Skin epidermis (tissue), 12 donors: ENCODE measurements around the gene VTI1A.
"Not testable (repeated sequence)": the region's sequence is repeated elsewhere in the genome, so short reads cannot be mapped to it uniquely, and the experiment has no call there.

Experiments used
- H3K27ac ChIP-seq, 21 experiments: fragments of 200-600 bp; sonication (generic) in 11 of 21; one replicate each; pipeline ENCODE4 v1.5.0; 2020; ENCODE audit warnings: mild to moderate bottlenecking in 3 of 21, inconsistent platforms in 2 of 21, moderate library complexity in 2 of 21
- H3K4me3 ChIP-seq, 7 experiments: fragments of 200-600 bp; sonication (generic) in 2 of 7; one replicate each; pipeline ENCODE4 v1.5.0; 2020; ENCODE audit warnings: inconsistent platforms in 2 of 7, mild to moderate bottlenecking in 2 of 7, moderate library complexity in 1 of 7

The VTI1A gene

DNA sequence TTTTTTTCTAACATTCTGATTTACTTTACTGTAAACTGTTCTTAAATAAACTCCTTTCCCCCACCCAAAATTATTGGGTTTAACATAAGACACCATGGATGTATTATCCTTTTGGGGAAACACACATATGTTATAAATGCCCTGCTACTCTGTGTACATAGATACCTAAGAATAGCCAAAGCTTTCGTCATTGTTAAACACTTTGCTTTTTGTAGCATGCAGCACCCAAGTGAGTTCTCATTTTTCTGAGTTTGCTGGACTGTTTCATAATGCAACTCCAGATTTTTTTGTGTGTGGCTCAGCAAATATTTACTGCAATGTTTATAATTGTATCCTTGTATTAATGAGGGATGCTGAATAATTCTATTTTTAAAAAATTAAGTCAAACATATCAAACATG, 86.9 kb downstream of the VTI1A start:
- Histone ChIP-seq H3K4me3 (no peak overlapping the region), H3K27ac (no peak overlapping the region)

DNA sequence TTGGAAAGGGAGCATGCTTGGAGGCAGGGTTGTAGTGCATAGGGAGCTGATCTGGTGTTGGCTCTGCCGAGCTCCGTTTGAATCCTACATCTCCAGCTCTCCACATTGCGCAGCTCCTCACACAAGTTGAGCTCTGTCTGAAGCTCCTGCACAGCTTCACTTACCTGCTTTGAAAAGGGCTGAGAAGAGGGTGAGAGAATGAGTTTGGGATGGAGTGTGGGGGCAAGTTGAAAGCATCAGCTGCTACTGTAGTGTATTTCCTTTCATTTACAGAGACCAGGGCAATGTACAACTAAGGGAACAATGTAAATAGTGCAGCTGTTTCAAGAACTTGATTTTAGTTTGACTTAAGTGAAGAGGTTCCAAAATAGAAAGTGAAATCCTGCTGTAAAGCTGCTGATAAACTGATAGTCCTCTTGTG, 88.5 kb downstream of the VTI1A start:
- peak overlapping the region in 2 of 21 experiments; percentile 38 to 49 for H3K27ac ChIP-seq

DNA sequence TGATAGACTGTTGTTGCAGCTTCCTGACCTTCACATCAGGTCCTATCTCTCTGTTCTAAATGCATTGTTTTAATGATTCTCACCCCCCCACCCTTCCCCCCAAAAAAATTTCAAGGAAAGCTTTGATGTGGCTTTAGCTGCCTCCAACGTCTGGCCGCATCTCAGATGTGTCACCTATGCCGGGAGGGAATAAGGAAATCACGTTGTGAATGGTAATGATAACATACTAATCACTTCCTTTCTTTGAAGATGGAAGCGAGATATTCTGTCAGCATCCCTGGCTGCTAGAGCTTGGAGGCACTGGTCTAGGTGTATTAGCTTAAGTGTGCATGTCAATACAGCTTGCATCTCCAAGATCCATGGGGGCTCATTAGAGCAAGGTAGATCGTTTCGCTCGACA, 89.6 kb downstream of the VTI1A start:
- Histone ChIP-seq H3K4me3 (no peak overlapping the region), H3K27ac (no peak overlapping the region)

More for the DNA sequence above, 88.5 kb downstream of the VTI1A start:
- no peak overlapping the region for H3K4me3 ChIP-seq

DNA sequence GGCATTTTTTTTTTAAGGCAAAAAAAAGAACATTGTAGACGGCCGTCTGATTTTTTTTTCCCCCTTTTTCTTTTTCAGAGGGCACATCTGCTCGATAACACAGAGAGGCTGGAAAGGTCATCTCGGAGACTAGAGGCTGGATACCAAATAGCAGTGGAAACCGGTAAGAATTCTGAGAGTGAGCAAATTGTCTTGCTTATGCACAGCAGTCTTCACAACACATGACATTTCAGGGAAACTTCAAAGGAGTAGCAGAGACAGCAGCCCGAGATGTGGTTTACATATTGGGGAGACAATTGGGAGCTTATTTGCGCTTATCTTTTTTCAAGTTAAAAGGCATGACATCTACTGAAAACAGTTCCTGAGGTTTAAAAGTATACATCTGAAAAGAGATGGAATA, 91.2 kb downstream of the VTI1A start:
- H3K4me3 ChIP-seq: no peak overlapping the region

DNA sequence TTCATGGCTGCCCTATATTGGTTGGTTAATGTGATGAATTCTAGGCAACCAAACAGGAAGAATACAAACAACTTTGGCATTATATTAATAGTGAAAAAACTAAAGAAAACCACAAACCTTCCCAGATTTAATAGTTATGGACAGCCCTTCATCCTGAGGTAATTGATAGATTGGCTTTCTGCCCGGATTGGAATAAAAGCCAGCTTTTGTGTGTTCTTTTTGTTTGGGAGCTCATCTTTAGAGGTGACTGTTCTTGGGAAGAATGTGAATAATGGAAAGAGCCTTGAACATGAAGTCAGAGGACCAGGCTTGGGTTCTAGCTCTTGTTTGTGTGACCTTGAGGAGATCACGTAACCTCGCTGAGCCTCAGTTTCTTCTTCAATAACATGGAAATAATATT, 92.3 kb downstream of the VTI1A start:
- Histone ChIP-seq H3K4me3 (no peak overlapping the region), H3K27ac (no peak overlapping the region)

More for the DNA sequence above, 91.2 kb downstream of the VTI1A start:
- H3K27ac ChIP-seq: no peak overlapping the region

DNA sequence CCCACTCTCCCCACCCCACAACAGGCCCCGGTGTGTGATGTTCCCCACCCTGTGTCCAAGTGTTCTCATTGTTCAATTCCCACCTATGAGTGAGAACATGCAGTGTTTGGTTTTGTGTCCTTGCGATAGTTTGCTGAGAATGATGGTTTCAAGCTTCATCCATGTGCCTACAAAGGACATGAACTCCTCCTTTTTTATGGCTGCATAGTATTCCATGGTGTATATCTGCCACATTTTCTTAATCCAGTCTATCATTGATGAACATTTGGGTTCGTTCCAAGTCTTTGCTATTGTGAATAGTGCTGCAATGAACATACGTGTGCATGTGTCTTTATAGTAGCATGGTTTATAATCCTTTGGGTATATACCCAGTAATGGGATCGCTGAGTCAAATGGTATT, 95.8 kb downstream of the VTI1A start:
- H3K27ac ChIP-seq, H3K4me3 ChIP-seq: not testable (repeated sequence)

DNA sequence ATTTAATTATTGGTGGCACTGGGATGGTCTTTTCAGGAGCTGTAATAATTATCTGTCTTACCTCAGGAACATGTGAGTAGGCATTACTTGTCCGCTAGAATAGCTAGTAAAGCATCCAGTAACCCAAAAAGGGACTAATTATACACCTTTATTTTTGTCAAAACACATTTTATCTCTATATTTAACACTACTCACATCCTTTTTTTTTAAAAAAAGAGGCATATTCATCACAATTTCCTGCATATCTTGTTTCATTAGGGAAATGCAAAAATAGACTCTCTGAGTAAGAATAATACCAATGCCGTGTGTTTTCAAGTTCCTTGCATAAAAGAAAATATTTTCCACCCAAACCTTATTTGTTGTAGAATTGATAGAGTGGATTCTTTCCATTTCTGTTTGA, 99.5 kb downstream of the VTI1A start:
- Histone ChIP-seq H3K4me3 (no peak overlapping the region), H3K27ac (no peak overlapping the region)

DNA sequence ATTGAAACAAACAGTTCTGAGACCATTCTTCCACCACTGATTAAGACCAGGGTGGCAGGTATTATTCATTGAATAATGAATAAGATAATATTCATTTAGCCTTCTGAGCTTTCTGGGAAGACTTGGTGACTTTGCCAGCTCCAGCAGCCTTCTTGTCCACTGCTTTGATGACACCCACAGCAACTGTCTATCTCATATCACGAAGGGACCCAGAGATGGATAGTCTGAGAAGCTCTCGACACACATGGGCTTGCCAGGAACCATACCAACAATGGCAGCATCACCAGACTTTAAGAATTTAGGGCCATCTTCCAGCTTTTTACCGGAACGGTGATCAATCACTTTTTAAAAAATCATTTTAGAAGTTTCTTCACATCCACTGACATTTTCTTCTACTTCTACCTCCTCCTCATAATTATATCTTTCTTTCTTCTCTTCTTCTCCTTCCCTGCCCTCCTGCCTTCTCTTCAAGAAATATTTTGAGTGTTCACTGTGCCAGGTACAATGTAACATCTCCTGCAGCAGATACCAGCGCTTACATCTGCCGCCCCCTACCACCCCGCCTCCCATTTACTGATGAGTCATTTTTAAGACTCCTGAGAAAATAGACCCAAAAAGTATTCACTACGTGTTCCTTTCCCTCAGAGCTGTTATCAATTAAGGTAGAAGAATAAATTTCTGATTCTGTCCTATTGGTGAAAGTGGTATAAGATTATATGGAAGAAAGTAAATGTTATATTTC, 101.7 kb downstream of the VTI1A start:
- no peak overlapping the region for H3K27ac ChIP-seq
- H3K4me3 ChIP-seq: no peak overlapping the region

DNA sequence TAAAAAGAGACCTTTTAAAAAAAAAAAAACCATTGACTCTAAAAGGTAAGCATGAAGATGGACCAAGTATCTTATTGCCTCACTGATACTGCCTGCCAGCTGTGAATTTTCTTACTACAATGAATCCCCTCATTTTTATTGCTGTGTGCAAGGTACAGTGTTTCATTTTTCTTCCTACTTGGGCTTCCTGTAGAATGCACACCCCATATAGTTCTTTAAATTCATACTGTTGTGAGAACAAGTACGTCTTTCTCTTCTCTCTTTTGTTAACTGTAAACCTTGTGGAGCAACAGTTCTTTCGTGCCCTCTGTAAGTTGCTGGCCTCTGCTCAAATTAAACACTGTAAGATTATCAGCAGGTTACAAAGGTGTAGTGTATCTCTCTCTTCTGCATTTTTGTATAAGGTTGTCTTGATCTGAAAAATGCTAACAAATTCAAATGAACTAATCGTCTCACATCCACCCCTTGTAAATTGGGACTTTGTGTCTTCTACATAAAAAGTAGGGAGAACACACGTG, 105.6 kb downstream of the VTI1A start:
- no peak overlapping the region for H3K4me3 ChIP-seq
- H3K27ac ChIP-seq: no peak overlapping the region

DNA sequence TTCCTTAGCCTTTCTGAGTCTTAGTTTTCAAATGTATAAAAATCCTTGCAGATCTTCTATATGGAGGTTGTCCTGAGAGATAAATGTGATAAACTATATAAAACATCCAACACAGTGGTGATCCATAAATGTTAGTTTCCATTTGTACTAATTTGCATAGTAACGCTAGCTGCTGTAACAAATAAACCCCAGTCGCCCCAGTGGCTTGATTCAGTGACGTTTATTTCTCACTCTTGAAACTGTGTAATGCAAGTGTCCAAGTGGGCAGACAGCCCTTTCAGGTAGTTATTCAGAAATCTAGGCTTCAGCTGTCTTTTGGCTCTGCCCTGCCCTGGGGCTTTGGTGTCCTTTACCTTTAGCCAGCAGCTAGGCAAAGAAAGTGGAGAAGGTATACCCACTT, 106.3 kb downstream of the VTI1A start:
- H3K4me3 ChIP-seq: no peak overlapping the region
- H3K27ac ChIP-seq: no peak overlapping the region

DNA sequence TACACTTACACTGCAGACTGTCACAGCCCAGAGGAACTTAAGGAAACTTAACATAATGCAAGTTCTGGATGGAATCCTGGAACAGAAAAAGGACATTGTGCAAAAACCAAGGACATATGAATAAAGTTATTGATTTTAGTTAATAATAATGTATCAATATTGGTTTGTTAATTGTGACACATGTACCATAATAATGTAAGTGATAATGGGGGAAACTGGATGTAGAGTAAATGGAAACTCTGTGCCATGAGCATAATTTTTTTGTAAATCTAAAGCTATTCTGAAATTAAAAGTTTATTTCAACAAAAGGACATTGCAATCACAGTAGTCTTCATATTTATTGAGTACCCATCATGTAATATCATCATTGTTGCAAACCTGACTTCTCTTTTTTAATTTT, 107.2 kb downstream of the VTI1A start:
- Histone ChIP-seq H3K4me3 (no peak overlapping the region), H3K27ac (no peak overlapping the region)

DNA sequence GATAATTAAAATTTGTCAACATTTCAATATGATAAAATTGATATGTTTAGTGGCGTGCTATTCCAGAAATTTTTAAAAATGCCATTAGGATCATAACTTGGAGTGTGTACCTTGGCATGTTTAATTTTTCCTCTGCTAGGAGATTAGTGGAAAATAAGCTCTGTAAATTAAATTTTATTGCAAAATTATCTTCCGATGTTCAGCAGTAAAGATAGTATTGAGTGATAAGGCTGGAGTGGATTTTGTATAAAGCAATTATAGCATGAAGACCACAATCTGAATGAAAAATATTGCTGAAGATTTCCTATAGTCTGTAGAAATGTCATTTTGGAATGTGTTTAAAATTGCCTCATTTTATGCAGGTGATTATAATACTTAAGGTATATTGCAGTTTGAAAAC, 110.2 kb downstream of the VTI1A start:
- Histone ChIP-seq H3K27ac (no peak overlapping the region), H3K4me3 (no peak overlapping the region)

DNA sequence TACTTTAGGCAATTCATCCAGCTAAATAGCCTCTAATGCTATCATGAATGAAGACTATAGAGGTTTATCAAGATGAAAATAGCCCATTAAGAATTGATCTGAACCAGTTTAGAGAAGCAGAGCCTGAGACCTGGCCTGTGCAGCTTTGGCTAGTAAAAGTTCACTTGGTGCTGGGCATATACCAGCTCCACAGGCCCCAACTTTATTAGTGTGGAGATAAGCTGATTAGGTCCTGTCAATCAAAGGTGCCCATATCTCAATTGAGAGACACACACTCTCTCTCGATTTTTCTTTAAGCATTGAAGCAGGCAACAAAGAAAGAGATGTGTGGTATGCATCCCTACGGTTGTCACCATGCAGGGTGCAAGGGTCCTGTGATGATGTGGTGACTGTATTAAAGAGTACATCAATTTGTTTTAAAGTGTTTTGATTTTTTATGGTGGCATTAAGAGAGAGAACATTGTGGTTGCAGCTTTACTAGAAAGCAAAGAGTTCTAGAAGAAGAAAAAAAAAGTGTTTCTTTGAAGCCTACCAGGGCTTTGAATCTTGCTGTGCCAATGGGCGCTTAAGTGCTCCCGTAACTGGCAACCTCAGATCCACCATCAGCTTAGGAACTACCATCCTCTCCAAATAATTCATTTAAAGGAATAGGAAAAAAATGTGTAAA, 111.6 kb downstream of the VTI1A start:
- H3K27ac ChIP-seq: no peak overlapping the region
- no peak overlapping the region for H3K4me3 ChIP-seq

DNA sequence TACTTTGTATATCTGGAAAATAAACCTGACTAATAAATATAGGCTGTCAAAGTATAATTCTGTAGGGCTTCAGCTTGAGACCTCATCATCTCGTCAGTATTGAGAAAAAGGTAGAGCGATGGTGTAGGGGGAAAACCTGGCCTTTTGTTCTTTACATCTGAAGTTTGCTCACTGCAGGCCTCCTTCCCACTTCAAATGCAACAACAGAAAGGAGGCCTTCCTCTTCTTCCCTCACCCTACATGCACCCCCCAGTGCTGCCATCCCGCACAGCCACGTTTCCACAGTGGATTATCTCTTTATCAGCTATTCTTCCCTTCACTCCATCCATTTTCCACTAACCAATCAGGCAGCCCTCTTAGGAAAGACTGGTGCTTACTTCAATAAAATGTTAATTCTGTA, 112.3 kb downstream of the VTI1A start:
- H3K4me3 ChIP-seq: no peak overlapping the region
- H3K27ac ChIP-seq: no peak overlapping the region

DNA sequence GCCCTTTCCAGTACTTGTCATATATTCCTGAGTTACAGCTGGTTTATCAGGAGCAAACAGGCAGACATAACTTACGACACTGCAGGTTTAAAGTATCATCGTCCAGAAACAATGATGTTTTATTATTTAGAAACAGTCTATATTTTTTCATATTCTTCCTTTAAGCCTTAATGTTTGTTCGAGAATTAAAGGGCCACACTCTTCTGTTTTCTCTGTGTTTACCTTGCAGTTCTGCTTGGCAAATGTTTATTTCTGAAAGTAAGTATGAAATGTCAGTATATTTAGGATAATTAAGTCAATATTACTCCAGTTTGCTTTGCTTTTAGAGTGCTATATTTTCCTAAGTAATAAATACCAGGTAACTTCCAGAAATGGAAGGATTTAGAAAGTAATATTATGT, 115.1 kb downstream of the VTI1A start:
- Histone ChIP-seq H3K4me3 (no peak overlapping the region), H3K27ac (no peak overlapping the region)

DNA sequence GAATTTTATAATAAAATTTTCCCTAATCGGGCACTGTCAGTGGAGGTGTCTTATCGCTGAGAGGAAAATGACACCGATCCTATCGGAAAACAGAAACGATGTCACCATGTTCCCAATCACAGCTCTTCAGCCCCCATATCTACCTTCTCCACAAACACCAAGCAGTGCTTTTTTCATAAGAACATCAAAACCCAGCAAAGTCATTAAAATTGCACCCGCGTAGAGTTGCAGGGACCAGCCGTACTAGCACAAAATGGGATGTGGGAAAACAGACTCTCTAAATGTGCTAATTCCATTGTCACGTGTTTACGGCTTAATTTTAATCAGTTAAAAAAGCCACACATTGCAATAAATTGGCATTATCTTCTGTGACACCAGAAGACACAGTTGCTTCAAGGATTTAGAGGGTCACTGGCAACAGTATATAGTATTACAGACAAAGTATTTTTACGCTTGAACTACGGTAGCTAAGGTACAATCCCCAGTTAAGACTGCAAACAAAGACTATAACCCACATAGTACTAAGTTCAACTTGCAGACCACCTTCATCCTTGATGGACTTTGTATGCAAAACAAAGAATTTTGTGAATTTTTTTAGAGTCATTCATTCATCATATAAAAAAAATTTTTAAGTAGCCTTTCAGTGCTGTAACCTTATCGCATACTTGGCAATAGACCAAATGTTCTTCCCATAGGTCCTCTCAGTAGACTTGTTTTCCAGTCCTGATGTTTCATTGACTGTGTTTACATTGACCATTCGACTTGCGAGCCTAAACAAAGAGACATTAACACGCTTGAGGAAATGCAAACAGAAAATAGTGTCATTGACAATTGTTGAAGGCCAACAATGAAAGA, 116.0 kb downstream of the VTI1A start:
- no peak overlapping the region for H3K27ac ChIP-seq
- H3K4me3 ChIP-seq: no peak overlapping the region

DNA sequence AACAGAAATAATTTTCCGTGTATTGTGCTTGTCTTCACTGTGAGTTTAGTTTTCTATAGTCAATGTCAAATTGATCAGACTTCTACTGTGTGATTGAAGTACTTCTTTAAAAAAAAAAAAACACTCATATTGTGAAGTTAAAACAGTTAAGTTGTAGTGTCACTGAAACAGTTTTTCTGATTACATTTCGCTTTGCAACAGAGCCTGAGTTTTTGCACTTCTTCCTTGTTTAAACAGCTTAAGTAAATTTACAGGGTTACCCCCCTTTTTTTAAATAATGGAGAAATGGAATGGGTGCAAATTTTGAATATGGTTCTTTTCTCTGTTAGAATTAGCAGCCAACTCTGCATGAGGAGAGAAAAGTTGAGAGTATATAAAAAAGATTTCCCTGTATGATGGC, 117.3 kb downstream of the VTI1A start:
- no peak overlapping the region for H3K4me3 ChIP-seq
- no peak overlapping the region for H3K27ac ChIP-seq

DNA sequence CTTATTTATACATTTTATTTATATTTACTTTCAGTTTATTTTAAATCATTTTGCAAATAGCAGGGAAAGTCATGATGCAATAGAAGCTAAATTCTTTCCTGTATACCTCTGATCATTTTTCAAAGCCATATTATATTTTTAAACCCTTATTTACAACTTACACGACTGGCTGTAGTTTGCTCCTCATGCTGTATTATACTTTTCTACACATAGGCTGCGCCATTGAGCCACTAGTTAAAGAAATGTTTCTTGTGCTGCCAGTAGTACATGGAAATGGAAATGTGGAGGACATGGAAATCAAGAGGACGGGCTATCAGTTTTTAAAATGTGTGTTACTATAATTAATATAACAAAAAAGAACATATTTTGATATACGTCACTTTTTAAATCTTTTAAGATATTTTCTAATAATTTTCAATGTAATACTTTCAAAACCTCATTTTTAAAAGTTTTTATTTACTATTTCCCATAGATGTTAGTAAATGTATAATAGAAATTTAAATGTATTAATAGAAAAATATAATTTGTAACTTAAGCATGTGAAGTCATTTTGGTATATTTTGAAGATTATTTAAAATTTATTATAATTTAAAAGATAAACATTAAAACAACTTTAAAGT, 118.5 kb downstream of the VTI1A start:
- Histone ChIP-seq H3K4me3 (no peak overlapping the region), H3K27ac (no peak overlapping the region)

DNA sequence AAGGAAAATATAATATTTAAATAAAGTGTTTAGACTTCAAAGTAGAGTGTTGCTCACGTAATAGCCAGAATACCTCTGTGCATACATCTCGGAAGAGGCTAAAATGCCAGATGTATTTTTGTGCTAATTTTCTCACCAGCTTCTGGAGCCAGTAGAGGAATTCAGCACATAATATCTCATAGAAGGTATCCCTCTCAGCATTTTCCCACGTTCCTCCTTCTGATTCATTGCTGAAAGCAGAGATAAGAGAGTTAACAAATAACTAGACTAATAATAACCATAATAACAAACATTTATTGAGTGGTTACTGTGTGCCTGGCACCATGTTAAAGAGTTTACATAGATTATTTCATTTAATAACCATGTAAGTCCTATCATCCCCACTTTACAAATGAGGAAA, 123.6 kb downstream of the VTI1A start:
- no peak overlapping the region for H3K4me3 ChIP-seq
- no peak overlapping the region for H3K27ac ChIP-seq

DNA sequence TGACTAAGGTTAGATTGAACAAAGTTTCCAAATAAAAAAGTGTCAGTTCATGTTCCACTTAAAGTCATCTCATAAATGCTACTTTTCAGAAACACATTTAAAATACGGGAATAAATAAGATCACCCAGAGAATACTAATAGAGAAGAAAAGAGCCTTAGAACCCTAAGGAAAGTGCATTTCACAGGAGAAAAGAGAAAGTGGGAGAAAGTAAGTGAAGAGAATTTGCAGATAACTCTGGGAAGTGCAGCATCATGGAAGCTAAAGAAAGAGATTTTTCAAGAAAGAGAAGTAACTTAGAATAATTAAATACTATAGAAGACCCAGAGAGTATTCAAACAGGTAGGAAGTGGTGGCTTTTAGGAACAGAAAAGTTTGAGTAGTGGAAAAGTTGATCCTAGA, 132.6 kb downstream of the VTI1A start:
- no peak overlapping the region for H3K4me3 ChIP-seq
- no peak overlapping the region for H3K27ac ChIP-seq
